ENCODE results near the gene PDF. TPM values are rescaled to one million over a fixed set of nuclear protein-coding genes. Genes with fewer than 3 reads are reported as not detected.
A peak's percentile ranks its signal among the peaks of the same experiment; 100 is the strongest.

PDF gene
- total and polyA plus RNA-seq, 2 of the 13 experiments (the other 11 are each of a cell fraction or from before 2014, with no cell fraction given): 12.4 to 48.8 TPM

DNA sequence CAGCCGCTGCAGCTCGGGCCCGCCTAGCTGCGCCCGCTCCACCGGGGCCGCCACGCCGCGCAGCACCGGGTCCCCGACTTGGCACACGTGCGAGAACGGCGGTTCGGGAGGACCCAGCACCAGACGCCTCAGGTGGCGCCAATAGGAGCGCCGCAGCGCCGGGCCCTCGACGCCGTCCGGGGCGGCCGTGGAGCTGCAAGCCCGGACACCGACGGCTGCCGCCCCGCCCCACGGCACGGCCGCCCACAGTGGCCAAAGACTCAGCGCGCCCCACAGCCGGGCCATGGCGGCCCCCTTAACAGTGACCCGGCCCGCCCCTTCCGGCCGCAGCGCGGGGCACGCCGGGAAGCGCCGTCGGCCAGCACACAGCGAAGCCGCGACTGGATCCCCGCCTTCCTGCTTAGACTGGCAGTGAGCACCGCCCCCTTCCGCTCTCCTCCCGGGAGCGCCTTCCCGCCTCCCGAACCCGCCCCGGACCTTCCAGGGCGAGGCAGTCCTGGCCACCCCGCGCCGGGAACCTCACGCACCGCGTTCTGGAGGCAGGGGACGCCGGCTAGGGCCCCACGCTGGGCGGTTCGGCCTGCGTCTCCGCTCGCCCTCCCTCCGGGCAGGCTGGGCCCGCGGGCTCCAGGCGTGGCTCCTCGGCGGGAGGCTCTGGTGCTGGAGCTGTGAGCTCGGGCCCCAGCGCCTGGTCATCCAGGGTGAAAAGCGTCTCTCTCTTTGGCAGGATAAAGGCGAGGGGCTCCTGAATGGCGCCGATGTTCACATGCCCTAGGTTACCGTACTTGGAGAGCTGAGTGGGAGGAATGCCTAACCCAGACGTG, at the start of gene PDF (continued):
- TF ChIP-seq, protein P1, sequence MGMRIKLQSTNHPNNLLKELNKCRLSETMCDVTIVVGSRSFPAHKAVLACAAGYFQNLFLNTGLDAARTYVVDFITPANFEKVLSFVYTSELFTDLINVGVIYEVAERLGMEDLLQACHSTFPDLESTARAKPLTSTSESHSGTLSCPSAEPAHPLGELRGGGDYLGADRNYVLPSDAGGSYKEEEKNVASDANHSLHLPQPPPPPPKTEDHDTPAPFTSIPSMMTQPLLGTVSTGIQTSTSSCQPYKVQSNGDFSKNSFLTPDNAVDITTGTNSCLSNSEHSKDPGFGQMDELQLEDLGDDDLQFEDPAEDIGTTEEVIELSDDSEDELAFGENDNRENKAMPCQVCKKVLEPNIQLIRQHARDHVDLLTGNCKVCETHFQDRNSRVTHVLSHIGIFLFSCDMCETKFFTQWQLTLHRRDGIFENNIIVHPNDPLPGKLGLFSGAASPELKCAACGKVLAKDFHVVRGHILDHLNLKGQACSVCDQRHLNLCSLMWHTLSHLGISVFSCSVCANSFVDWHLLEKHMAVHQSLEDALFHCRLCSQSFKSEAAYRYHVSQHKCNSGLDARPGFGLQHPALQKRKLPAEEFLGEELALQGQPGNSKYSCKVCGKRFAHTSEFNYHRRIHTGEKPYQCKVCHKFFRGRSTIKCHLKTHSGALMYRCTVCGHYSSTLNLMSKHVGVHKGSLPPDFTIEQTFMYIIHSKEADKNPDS (CRISPR knock-in tag; IDR thresholded peaks at IDR 0.05): peak; percentile 84; the same call in 1 of the 2 replicates
- TF ChIP-seq, protein P2, sequence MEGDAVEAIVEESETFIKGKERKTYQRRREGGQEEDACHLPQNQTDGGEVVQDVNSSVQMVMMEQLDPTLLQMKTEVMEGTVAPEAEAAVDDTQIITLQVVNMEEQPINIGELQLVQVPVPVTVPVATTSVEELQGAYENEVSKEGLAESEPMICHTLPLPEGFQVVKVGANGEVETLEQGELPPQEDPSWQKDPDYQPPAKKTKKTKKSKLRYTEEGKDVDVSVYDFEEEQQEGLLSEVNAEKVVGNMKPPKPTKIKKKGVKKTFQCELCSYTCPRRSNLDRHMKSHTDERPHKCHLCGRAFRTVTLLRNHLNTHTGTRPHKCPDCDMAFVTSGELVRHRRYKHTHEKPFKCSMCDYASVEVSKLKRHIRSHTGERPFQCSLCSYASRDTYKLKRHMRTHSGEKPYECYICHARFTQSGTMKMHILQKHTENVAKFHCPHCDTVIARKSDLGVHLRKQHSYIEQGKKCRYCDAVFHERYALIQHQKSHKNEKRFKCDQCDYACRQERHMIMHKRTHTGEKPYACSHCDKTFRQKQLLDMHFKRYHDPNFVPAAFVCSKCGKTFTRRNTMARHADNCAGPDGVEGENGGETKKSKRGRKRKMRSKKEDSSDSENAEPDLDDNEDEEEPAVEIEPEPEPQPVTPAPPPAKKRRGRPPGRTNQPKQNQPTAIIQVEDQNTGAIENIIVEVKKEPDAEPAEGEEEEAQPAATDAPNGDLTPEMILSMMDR (CRISPR knock-in tag; IDR thresholded peaks at IDR 0.05): peak; percentile 65
- peak; percentile 72; the same call in 1 of the 2 replicates for TF ChIP-seq HDAC1 (CRISPR knock-in tag; IDR thresholded peaks at IDR 0.05)
- no peak for TF ChIP-seq GTF2F1 (IDR thresholded peaks at IDR 0.05; ENCODE audit: low read length)
- TF ChIP-seq, protein P3, sequence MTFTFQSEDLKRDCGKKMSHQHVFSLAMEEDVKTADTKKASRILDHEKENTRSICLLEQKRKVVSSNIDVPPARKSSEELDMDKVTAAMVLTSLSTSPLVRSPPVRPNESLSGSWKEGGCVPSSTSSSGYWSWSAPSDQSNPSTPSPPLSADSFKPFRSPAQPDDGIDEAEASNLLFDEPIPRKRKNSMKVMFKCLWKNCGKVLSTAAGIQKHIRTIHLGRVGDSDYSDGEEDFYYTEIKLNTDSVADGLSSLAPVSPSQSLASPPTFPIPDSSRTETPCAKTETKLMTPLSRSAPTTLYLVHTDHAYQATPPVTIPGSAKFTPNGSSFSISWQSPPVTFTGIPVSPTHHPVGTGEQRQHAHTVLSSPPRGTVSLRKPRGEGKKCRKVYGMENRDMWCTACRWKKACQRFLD (CRISPR knock-in tag; IDR thresholded peaks at IDR 0.05; ENCODE audit: borderline replicate concordance): no peak
- TF ChIP-seq, protein P4, sequence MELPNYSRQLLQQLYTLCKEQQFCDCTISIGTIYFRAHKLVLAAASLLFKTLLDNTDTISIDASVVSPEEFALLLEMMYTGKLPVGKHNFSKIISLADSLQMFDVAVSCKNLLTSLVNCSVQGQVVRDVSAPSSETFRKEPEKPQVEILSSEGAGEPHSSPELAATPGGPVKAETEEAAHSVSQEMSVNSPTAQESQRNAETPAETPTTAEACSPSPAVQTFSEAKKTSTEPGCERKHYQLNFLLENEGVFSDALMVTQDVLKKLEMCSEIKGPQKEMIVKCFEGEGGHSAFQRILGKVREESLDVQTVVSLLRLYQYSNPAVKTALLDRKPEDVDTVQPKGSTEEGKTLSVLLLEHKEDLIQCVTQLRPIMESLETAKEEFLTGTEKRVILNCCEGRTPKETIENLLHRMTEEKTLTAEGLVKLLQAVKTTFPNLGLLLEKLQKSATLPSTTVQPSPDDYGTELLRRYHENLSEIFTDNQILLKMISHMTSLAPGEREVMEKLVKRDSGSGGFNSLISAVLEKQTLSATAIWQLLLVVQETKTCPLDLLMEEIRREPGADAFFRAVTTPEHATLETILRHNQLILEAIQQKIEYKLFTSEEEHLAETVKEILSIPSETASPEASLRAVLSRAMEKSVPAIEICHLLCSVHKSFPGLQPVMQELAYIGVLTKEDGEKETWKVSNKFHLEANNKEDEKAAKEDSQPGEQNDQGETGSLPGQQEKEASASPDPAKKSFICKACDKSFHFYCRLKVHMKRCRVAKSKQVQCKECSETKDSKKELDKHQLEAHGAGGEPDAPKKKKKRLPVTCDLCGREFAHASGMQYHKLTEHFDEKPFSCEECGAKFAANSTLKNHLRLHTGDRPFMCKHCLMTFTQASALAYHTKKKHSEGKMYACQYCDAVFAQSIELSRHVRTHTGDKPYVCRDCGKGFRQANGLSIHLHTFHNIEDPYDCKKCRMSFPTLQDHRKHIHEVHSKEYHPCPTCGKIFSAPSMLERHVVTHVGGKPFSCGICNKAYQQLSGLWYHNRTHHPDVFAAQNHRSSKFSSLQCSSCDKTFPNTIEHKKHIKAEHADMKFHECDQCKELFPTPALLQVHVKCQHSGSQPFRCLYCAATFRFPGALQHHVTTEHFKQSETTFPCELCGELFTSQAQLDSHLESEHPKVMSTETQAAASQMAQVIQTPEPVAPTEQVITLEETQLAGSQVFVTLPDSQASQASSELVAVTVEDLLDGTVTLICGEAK (IDR thresholded peaks at IDR 0.05): no peak
- TF ChIP-seq, protein P4 (CRISPR knock-in tag; IDR thresholded peaks at IDR 0.05): peak; percentile 78
- no peak for TF ChIP-seq NFIB (CRISPR knock-in tag; IDR thresholded peaks at IDR 0.05; ENCODE audit: borderline replicate concordance)
- TF ChIP-seq, protein P5, sequence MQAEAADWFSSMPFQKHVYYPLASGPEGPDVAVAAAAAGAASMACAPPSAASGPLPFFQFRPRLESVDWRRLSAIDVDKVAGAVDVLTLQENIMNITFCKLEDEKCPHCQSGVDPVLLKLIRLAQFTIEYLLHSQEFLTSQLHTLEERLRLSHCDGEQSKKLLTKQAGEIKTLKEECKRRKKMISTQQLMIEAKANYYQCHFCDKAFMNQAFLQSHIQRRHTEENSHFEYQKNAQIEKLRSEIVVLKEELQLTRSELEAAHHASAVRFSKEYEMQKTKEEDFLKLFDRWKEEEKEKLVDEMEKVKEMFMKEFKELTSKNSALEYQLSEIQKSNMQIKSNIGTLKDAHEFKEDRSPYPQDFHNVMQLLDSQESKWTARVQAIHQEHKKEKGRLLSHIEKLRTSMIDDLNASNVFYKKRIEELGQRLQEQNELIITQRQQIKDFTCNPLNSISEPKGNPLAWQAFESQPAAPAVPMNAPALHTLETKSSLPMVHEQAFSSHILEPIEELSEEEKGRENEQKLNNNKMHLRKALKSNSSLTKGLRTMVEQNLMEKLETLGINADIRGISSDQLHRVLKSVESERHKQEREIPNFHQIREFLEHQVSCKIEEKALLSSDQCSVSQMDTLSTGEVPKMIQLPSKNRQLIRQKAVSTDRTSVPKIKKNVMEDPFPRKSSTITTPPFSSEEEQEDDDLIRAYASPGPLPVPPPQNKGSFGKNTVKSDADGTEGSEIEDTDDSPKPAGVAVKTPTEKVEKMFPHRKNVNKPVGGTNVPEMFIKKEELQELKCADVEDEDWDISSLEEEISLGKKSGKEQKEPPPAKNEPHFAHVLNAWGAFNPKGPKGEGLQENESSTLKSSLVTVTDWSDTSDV (CRISPR knock-in tag; IDR thresholded peaks at IDR 0.05): peak; percentile 48; the same call in 1 of the 2 replicates
- peak; percentile 77; the same call in 1 of the 2 replicates for TF ChIP-seq ZNF232 (CRISPR knock-in tag; IDR thresholded peaks at IDR 0.05; ENCODE audit: borderline replicate concordance)
